ENCODE results near the gene HIF3A.
"Not testable (repeated sequence)": the region's sequence is repeated elsewhere in the genome, so short reads cannot be mapped to it uniquely, and the experiment has no call there.

The HIF3A gene

DNA sequence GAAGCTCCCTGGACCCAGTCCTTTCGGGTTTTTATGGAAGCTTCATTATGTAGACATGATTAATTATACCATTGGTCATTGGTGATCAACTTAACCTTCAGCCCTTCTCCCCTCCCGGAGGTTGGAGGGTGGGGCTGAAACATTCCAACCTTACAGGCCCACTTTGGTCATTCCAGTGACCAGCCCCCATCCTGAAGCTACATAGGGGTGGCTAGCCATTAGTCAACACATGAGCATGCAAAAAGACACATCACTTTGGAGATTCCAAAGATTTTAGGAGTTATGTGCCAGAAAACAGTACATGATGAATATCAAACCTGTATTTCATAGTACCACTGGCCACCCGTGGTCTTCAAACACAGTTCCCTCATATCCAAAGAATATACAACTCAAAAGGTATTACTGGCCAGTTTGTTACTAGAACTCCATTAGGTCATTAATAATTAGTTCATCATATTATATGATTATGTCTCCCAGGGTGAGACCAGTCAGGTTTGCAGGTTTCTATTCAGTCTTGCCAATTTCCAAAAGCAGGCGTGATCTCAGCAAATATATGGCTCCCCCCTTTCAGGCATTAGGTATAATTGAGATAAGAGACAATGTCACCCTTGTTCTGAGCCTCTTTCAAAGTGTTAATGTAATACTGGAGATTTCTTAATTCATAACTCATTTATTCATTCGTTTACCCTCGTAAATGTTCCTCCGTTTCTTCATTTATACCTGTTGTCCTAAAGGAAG lies 61.2 kb downstream of the HIF3A start:
- no peak for DNase-seq (ENCODE audit: low read depth, low spot score)

- DNase-seq (ENCODE audit: low read depth, low spot score), result no peak
Measured at GRCh38 chr19:46361915-46362314, 65.1 kb downstream of the HIF3A start.

DNA sequence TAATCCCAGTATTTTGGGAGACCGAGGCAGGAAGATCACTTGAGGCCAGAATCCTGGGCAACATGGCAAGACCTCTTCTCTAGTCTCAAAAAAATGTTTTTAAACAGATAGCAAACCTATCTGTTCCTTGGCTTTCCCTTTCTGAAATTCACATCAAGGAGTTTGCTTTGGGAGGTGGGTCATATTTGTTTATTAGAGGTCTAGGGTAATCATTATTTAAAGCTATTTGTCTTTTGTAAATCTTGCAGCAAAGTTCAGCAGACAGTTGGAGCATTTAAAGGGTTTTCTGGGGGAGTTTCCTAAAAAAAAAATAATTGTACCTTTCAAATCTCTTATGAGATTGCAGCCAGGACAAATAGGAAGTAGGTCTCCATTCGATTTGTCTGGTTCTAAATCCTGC lies 67.5 kb downstream of the HIF3A start:
- DNase-seq (ENCODE audit: low read depth, low spot score), result no peak

DNA sequence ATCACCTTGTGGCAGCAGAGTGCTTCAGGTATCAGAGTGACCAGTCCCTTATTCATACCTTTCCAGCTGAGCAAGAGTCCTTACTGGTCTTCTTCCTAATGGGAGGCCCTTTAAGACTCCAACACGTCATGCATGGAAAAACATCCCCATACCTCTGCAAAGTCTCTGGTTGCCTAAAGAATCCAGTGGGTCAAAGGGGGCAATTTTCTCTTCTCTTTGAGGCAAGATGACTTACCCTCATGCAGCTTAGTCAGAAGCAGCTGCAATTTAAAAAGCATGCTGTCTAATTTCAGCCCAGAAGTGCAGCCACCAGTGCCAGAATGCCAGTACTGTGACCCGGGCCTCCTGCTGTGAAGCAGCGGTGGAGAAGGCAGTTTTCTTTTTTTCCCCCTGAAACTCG lies 68.7 kb downstream of the HIF3A start:
- no peak for DNase-seq (ENCODE audit: low read depth, low spot score)

GRCh38 chr19:46366620-46367292 lies 69.9 kb downstream of the HIF3A start:
- no peak for DNase-seq (ENCODE audit: low read depth, low spot score)

GRCh38 chr19:46367426-46367825 lies 70.6 kb downstream of the HIF3A start:
- DNase-seq (ENCODE audit: low read depth, low spot score), result no peak

- no peak for DNase-seq (ENCODE audit: low read depth, low spot score)
Measured at GRCh38 chr19:46368116-46368515, 71.3 kb downstream of the HIF3A start.

DNA sequence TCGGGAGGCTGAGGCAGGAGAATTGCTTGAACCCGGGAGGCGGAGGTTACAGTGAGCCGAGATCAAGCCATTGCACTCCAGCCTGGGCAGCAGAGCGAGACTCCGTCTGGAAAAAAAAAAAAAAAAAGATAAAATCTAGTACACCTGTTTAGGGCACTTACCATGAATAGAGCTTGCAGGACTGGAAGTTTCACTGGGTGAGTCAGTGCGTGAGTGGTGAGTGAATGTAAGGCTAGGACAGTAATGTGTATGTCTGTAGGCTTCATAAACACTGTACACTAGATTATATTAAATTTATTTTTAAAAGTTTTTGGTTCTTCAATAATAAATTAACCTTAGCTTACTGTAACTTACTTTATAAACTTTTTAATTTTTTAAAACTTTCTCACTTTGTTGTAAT lies 73.0 kb downstream of the HIF3A start:
- DNase-seq (ENCODE audit: low read depth, low spot score), result no peak

- peak; percentile 40 for DNase-seq (ENCODE audit: low read depth, low spot score)
Measured at GRCh38 chr19:46371371-46371901, 74.6 kb downstream of the HIF3A start.

- DNase-seq (ENCODE audit: low read depth, low spot score), result peak; percentile 62
Measured at GRCh38 chr19:46372901-46373490, 76.2 kb downstream of the HIF3A start.

- DNase-seq (ENCODE audit: low read depth, low spot score), result peak; percentile 95
Measured at GRCh38 chr19:46373491-46374359, 76.9 kb downstream of the HIF3A start.

DNA sequence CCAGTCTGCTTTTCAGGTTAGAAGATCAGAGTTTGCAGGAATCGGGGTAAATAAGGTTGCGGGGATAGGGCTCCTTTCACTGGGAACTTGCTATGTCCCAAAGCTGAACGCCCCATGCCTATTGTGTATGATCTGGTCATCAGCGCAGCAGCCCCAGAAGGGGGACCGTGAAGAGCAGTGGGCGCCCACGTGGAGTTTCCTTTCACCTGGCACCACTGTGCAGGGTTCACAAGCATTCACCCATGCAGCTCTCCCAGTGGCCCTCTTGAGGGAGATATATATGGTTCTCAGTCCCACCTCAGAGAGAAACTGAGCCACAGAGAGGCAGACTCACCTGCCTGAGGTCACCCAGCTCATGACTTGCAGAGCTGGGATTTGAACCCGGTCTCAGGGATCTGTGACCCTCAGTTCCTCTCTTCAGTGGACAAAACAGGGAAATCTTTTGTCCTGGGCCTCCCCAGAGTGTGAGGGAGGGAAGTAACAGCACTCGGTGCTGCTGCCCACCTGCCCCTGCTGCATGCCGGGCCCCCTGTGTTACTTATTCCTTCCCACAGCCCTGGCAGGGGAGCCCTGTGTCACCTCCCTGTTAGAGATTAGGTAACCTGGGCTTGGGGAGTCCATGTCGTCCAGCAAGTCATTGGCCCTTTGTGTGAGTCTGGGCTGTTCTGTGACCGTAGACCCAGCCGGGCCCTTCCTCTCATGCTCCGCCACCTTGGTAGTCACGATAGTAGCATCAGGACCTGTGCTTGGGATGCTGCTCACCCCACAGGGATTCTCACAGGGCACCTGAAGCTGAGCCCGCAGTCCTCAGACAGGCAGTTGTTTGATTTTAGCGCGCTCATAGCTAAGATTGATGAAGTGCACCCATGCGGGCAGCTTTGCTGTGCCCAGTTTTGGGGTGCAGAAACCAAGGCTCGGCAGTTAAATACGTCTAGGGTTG lies 78.0 kb downstream of the HIF3A start:
- DNase-seq (ENCODE audit: low read depth, low spot score), result no peak

GRCh38 chr19:46375476-46376067 lies 78.7 kb downstream of the HIF3A start:
- DNase-seq (ENCODE audit: low read depth, low spot score), result not testable (repeated sequence)

DNA sequence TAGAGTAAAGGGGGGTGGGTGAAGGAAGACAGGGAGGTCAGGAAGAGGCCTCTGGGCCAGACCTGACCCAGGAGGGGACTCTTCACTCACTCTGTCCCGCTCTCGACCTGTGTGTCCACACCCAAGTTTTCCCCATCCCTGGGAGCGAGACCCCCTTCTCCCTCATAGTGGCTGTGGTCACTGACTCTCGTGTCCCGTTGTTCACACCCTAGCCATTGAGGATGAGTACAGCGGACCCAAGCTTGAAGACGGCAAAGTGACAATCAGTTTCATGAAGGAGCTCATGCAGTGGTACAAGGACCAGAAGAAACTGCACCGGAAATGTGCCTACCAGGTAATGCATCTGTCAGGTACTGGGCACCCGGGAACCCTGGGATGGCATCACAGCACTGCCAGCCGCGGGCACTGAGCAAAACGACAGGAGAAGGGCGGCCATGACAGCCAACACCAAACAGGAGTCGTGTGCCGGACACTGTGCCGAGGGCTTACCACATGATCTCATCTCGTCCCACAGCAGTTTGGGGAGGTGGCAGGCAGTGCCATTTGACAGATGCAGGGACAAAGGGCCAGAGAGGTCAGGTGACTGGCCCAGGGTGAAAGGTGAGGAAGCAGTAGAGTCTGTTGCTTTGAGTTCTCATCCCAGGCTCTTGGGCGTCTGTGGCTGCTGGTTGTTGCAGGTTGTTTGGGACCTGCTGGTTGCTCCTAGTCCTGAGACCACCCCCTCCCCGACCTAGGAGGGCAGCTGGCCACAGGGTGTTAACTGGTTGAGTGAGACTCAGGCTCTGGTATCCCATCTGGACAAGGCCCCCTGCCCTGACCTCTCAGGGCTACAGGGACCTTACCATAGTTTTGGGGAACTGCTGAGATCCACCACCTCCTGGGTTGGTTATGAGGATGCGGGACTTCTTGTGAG lies 79.7 kb downstream of the HIF3A start:
- no peak for DNase-seq (ENCODE audit: low read depth, low spot score)

GRCh38 chr19:46378268-46378667 lies 81.4 kb downstream of the HIF3A start:
- peak; percentile 58 for DNase-seq (ENCODE audit: low read depth, low spot score)

DNA sequence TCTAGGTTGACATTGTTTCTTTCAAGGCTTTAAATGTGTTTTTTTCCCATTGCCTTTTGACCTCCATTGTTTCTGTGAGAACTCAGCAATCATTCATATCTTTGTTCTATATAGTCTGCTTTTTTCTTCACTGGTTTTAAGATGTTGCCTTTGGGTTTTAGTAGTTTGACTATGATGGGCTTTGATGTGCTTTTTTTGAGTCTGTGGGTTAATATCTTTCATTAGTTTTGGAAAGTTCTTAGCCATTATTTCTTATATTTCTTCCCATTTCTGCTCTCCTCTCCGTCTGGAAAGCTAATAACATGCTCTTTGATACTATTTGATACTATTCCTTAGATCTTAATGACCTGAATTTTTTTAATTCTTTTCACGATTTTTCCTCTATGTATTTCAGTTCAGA lies 83.8 kb downstream of the HIF3A start:
- DNase-seq (ENCODE audit: low read depth, low spot score), result no peak

- DNase-seq (ENCODE audit: low read depth, low spot score), result no peak
Measured at GRCh38 chr19:46381346-46381745, 84.5 kb downstream of the HIF3A start.

DNA sequence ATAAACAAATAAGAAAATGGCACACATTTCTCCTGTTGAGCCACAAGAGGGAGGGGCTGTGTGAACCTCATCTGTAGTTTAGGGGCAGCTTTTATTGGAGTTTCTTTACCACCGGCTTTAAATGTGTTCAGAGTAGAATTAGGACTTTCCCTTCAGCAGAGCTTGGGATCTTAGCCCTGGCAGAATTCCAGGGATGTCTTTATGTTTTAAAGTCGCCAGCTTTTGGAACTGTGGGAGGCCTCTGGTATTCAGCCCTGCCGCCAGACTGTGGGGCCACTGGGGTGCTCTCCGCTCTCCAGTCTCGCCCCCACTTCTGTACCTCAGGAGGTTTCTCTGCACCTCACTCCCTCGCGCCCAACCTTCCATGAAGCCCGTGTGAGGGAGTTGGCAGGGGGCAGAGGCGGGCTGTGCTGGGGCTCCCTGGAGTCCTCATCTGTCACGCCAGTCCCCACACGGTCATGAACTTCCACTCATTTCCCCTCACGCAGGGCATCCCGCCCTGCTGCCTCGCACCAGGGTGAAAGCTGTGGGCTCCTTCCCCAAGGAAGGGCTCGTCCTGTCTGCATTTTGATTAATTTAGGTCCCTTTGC lies 85.0 kb downstream of the HIF3A start:
- DNase-seq (ENCODE audit: low read depth, low spot score), result no peak
